GM10266 (cell line): ENCODE measurements around the gene MZF1.

ENCODE experiments used
- DNase-seq: peaks from one replicate; pipeline ENCODE4 v3.0.0; 2012; ENCODE audit errors: extremely low spot score
- CTCF ChIP-seq: IDR thresholded peaks from 2 replicates; pipeline ENCODE4 v1.5.1; 2012; ENCODE audit warnings: mild to moderate bottlenecking, low read depth; ENCODE audit not compliant: control insufficient read depth, insufficient read depth; ENCODE audit errors: missing control alignments

MZF1 gene

GRCh38 chr19:58566989-58567388, 6.1 kb downstream of the MZF1 start:
- no peak for TF ChIP-seq CTCF
- DNase-seq, result no peak

- no peak for TF ChIP-seq CTCF
- DNase-seq, result no peak
These were observed 9.3 kb downstream of the MZF1 start for GRCh38 chr19:58563823-58564222.

GRCh38 chr19:58563034-58563573, 10.0 kb downstream of the MZF1 start:
- DNase-seq, result peak; percentile 63
- TF ChIP-seq CTCF, result no peak

- no peak for DNase-seq
- TF ChIP-seq CTCF, result no peak
These were observed 10.8 kb downstream of the MZF1 start for GRCh38 chr19:58562122-58563033.

- TF ChIP-seq CTCF, result no peak
- no peak for DNase-seq
These were observed 11.6 kb downstream of the MZF1 start for GRCh38 chr19:58561373-58562121.

GRCh38 chr19:58560921-58561320, 12.2 kb downstream of the MZF1 start:
- no peak for TF ChIP-seq CTCF
- no peak for DNase-seq
